SJCRH30 (cell line): ENCODE measurements around the gene NRAS. TPM values are rescaled to one million over a fixed set of nuclear protein-coding genes. Genes with fewer than 3 reads are reported as not detected.

Experiments
- DNase-seq, 2 experiments: peaks; one replicate each; pipeline ENCODE4 v3.0.0-alpha.2; 2015 to 2020
- H3K27ac ChIP-seq: fragments of 250-450 bp; sonication (Bioruptor Pico); 2 replicates; pipeline ENCODE4 v1.5.1; 2020; ENCODE audit warnings: mild to moderate bottlenecking, moderate library complexity
- H3K27me3 ChIP-seq: fragments of 250-450 bp; sonication (Bioruptor Pico); 2 replicates; pipeline ENCODE4 v1.5.1; 2020; ENCODE audit warnings: mild to moderate bottlenecking, moderate library complexity
- H3K36me3 ChIP-seq: fragments of 250-450 bp; sonication (Bioruptor Pico); 2 replicates; pipeline ENCODE4 v1.5.1; 2020; ENCODE audit warnings: mild to moderate bottlenecking, moderate library complexity
- H3K4me1 ChIP-seq: fragments of 250-450 bp; sonication (Bioruptor Pico); 2 replicates; pipeline ENCODE4 v1.5.1; 2020; ENCODE audit warnings: mild to moderate bottlenecking, moderate library complexity
- H3K4me3 ChIP-seq: fragments of 250-450 bp; sonication (Bioruptor Pico); 2 replicates; pipeline ENCODE4 v1.5.1; 2020; ENCODE audit warnings: mild to moderate bottlenecking, moderate library complexity
- H3K9me3 ChIP-seq: fragments of 250-450 bp; sonication (Bioruptor Pico); replicated peaks from 2 replicates; pipeline ENCODE4 v1.5.1; 2020; ENCODE audit warnings: mild to moderate bottlenecking, moderate library complexity
- total RNA-seq: library from RNA; depleted of rRNA; stranded (reverse); fragments of >200 nt; shearing (Covaris generic); gene quantifications from 2 replicates; pipeline ENCODE4 v1.2.3, GENCODE V29; 2014; rRNA removed

Gene NRAS
- total RNA-seq, 1 experiment from 2014 or later = 74.9 TPM

DNA sequence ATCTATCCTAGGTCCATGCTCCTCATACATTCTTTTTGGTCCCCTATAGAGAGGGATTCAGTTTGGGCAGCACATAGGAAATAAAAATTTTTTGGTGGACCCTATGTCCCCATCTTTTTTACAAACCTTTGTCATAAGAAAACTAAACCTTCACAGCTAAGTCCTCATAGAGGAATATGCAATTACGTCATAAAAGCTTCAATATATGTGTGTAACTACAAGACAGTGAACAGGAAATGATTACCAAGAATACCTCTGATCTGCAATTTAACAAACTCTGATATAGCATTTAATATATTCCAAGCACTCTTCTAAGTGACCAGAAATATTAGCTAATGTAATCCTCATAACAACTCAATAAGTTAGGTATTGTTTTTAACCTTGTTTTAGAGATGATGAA is 40.5 kb downstream of the NRAS start:
- Histone ChIP-seq H3K4me1 (no peaks in the 10 kb centered on the region), H3K4me3 (no peak overlapping the region), H3K9me3 (no peaks in the 10 kb centered on the region), H3K36me3 (no peaks in the 10 kb centered on the region), H3K27ac (no peak overlapping the region), H3K27me3 (0 out of 2 replicates have a peak, but pooled peaks cover 2% of the 10 kb centered on the region)
- DNase-seq = no peak

DNA sequence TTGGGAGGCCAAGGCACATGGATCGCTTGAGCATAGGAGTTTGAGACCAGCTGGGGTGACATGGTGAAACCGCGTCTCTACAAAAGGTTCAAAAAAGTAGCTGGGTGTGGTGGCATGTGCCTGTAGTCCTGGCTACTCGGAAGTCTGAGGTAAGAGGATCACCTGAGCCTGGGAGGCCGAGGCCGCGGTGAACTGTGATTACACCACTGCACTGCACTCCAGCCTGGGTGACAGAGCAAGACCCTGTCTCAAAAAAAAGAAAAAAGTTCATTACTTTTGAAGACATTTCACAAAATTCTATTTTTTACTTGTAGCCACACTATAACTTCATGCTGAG is 44.7 kb downstream of the NRAS start:
- Histone ChIP-seq H3K27me3 (no peaks in the 10 kb centered on the region), H3K27ac (no peak overlapping the region)

DNA sequence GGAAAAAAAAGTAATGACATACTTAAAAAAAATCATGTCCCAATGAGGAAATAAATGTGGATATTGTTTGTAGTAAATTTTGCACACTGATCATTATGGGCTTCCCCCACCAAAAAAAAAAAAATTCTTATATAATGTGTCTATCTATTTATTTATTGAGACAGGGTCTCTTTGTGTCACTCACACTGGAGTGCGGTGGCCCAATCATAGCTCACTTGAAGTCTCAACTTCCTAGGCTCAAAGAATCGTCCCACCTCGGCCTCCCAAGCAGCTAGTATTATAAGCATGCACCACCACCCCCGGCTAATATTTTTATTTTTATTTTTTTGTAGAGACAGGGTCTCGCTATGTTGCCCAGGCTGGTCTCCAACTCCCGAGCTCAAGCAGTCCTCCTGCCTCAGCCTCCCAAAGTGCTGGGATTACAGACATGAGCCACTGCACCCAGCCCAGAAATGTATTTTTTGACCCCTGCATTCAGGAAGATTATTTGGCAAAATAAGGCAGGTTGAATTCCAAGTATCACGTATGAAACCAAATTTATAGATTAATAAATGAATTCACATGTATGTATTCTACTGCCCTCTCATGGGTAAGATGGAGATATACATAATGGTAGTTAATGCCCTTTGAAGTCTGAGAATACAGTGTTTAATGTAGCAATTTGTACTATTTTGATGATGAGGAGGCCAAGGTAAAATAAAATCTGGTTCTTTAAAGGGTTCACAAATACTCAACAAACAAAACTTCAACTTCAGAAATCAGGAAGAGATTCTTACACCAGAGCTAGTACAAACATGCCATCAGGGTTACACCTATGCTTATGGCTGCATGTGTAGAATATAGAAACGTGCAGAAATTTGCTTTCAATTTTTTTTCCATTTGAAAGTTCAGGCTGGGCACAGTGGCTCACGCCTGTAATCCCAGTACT is 45.3 kb downstream of the NRAS start:
- Histone ChIP-seq H3K27ac (no peak overlapping the region), H3K4me3 (no peak overlapping the region), H3K36me3 (no peaks in the 10 kb centered on the region), H3K27me3 (no peaks in the 10 kb centered on the region), H3K4me1 (no peaks in the 10 kb centered on the region), H3K9me3 (no peaks in the 10 kb centered on the region)
- DNase-seq = no peak

More for the DNA sequence above, 44.7 kb downstream of the NRAS start:
- Histone ChIP-seq H3K4me3 (no peak overlapping the region), H3K9me3 (no peaks in the 10 kb centered on the region), H3K4me1 (no peaks in the 10 kb centered on the region), H3K36me3 (no peaks in the 10 kb centered on the region)
- DNase-seq = no peak

GRCh38 chr1:114670083-114671010 is 46.2 kb downstream of the NRAS start:
- H3K9me3 ChIP-seq = no peaks in the 10 kb centered on the region
- no peaks in the 10 kb centered on the region for H3K36me3 ChIP-seq
- peak; percentile 82 to 85 for DNase-seq
- no peaks in the 10 kb centered on the region for H3K27me3 ChIP-seq
- H3K27ac ChIP-seq = no peak overlapping the region
- H3K4me3 ChIP-seq = peak overlapping the region; percentile 71
- no peaks in the 10 kb centered on the region for H3K4me1 ChIP-seq

- no peaks in the 10 kb centered on the region for H3K9me3 ChIP-seq
- no peak within 1 kb of the TSS for H3K27ac ChIP-seq
- peak within 1 kb of the TSS; percentile 71 for H3K4me3 ChIP-seq
- no peaks in the 10 kb centered on the region for H3K27me3 ChIP-seq
- DNase-seq = no peak
- no peaks in the 10 kb centered on the region for H3K4me1 ChIP-seq
- H3K36me3 ChIP-seq = no peaks in the 10 kb centered on the region
These were observed 46.9 kb downstream of the NRAS start, which contains the start of gene DENND2C for GRCh38 chr1:114669562-114670082. Gene DENND2C, minus strand, starts transcription at chr1:114670049. Its CDS starts 44,065 bp downstream, at chr1:114625984.

DNA sequence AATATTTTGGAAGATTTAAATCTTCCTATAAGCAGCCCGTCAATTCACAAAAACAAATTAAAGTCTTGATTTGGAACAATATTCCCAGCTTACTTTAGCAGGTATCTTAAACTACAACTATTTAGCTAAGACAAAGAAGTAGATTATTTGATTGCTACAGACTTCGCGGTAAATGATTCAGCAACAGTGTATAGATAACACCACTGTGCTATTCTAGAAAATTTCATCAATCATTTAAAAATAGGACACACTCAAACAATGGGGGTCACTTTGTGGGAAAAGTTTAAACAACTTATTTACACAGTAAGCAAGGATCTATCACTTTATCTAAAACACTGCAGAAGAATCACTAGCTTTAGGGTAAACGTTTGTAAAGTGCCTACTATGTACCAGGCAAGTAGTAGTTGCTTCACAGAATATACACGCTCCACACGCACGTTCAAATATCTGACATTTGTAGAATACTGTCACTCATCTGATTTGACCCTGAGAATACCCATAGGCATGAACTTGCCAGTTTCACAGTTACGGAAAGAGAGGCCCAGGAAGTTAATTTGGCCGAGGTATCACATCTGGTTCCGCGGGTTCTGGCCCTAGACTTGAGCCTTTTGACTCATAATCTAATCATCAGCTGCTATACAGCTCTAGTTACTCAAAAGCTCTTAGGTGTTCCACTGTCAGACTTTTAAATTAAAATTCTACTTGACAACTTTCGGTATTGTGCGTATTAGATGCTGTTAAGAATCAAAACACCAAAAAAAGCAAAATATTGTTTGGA is 47.6 kb downstream of the NRAS start:
- Histone ChIP-seq H3K27ac (no peak overlapping the region), H3K27me3 (no peaks in the 10 kb centered on the region), H3K4me1 (no peaks in the 10 kb centered on the region), H3K4me3 (peak overlapping the region; percentile 71), H3K9me3 (no peaks in the 10 kb centered on the region), H3K36me3 (no peaks in the 10 kb centered on the region)
- DNase-seq = no peak

- H3K4me1 ChIP-seq = no peaks in the 10 kb centered on the region
- no peak overlapping the region for H3K27ac ChIP-seq
- H3K4me3 ChIP-seq = no peak overlapping the region
- H3K27me3 ChIP-seq = no peaks in the 10 kb centered on the region
- H3K9me3 ChIP-seq = no peaks in the 10 kb centered on the region
- DNase-seq = no peak
- H3K36me3 ChIP-seq = no peaks in the 10 kb centered on the region
These were observed 48.2 kb downstream of the NRAS start for GRCh38 chr1:114668373-114668772.

- Histone ChIP-seq H3K27me3 (no peaks in the 10 kb centered on the region), H3K27ac (no peak overlapping the region), H3K4me1 (no peaks in the 10 kb centered on the region), H3K36me3 (no peaks in the 10 kb centered on the region), H3K9me3 (no peaks in the 10 kb centered on the region), H3K4me3 (no peak overlapping the region)
- DNase-seq = no peak
These were observed 49.6 kb downstream of the NRAS start for GRCh38 chr1:114666954-114667353.

DNA sequence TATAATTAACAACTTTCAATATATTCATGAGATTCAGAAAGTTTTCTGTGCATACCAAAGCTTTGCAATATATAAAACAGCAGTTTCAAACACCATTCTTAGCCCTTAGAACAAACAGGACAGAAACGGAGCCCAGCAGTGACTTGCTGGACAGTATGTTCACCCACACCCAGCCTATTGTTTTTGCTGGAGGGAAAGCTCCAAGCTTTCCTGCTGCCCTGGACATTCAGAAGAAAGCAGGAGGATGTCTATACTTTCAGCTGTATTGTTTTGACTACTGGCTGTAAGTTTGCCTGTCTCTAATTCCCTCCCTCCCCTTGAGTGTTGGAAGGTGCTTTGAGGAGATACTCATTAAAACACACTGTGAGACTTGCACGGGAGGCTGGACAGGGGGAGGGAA is 56.3 kb downstream of the NRAS start:
- Histone ChIP-seq H3K4me1 (no peaks in the 10 kb centered on the region), H3K27ac (no peak overlapping the region), H3K9me3 (no peaks in the 10 kb centered on the region), H3K4me3 (no peak overlapping the region), H3K36me3 (no peaks in the 10 kb centered on the region), H3K27me3 (no peaks in the 10 kb centered on the region)
- no peak for DNase-seq

Other genes with a start within 250 kb of the NRAS start
- gene TRIM33, start 205.6 kb downstream of the NRAS start, total RNA-seq = 33.6 and 37.7 TPM in 2 replicates
- 65.5 and 67.2 TPM in 2 replicates for gene BCAS2, start 135.2 kb downstream of the NRAS start, total RNA-seq
- gene DENND2C, start 46.7 kb downstream of the NRAS start, total RNA-seq = 1.7 and 2.1 TPM in 2 replicates
- gene AMPD1, start 21.2 kb downstream of the NRAS start, total RNA-seq = not detected in 2 replicates
- 674 and 704 TPM in 2 replicates for gene CSDE1, start 41.2 kb upstream of the NRAS start, total RNA-seq
- gene SIKE1, start 63.9 kb upstream of the NRAS start, total RNA-seq = 74.1 and 80.9 TPM in 2 replicates
- gene SYCP1, start 138.1 kb upstream of the NRAS start, total RNA-seq = not detected in 2 replicates